ENCODE results near the gene CEP128. TPM values are rescaled to one million over a fixed set of nuclear protein-coding genes. Genes with fewer than 3 reads are reported as not detected.
"Not testable (repeated sequence)": the region's sequence is repeated elsewhere in the genome, so short reads cannot be mapped to it uniquely, and the experiment has no call there.

Gene CEP128
- total and polyA plus RNA-seq, 5 donors from 2014 or later, result 9.3 to 82.8 (median 10.8) TPM

DNA sequence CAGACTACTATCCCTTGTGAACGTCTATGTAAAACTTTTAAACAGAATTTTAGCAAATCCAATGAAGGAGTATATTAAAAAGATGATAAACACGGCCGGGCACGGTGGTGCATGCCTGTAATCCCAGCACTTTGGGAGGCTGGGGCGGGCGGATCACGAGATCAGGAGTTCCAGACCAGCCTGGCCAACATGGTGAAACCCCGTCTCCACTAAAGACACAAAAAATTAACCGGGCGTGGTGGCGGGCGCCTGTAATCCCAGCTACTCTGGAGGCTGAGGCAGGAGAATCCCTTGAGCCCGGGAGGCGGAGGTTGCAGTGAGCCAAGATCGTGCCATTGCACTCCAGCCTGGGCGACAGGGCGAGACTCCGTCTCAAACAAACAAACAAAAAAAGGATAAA lies 11.7 kb upstream of the CEP128 start:
- DNase-seq; H3K36me3 ChIP-seq (ENCODE audit: control insufficient read depth, insufficient read depth, low read length); H3K27me3 ChIP-seq (ENCODE audit: control insufficient read depth, insufficient read depth, low read length); H3K27me3 Mint-ChIP-seq; H3K27ac Mint-ChIP-seq; H3K9me3 ChIP-seq (ENCODE audit: control insufficient read depth in 2 of 2, low read length in 2 of 2); H3K9me3 Mint-ChIP-seq; H3K27ac ChIP-seq (ENCODE audit: insufficient read depth, low read length, poor library complexity, severe bottlenecking); ATAC-seq (ENCODE audit: low read depth in 2 of 2); H3K4me3 ChIP-seq (ENCODE audit: low read depth, low read length); H3K36me3 Mint-ChIP-seq: not testable (repeated sequence)
- Mint-ChIP-seq H3K4me1 (peaks cover 20 to 42% (median 28%) of the 10 kb centered on the region in 4 donors), H3K4me3 (peak overlapping the region in 1 of 4 donors; percentile 48)
- peaks cover 35% of the 10 kb centered on the region for H3K4me1 ChIP-seq (ENCODE audit: control insufficient read depth, insufficient read depth, low read length, poor library complexity, severe bottlenecking)

DNA sequence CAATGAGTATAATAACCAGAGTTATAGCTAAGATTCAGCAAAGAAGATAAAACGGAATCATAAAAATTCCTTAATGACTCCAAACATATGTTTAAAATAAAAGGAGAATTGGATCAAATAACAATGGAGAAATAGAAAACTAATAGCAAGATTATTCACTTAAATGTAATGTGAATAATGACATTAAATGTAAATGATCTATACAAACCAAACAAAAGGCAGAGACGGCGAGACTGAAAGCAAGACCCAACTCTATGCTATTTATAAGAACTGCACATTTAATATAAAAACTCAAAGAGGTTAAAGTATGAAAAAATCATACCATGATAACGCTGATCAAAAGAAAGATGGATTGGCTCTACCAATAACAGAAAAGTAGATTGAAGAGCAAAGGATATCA lies 10.0 kb upstream of the CEP128 start:
- Histone ChIP-seq H3K4me1 (ENCODE audit: control insufficient read depth, insufficient read depth, low read length, poor library complexity, severe bottlenecking) (peaks cover 20% of the 10 kb centered on the region), H3K9me3 (ENCODE audit: control insufficient read depth in 2 of 2, low read length in 2 of 2) (no peaks in the 10 kb centered on the region), H3K4me3 (ENCODE audit: low read depth, low read length) (no peak overlapping the region), H3K27me3 (ENCODE audit: control insufficient read depth, insufficient read depth, low read length) (peaks cover 3% of the 10 kb centered on the region), H3K27ac (ENCODE audit: insufficient read depth, low read length, poor library complexity, severe bottlenecking) (no peak overlapping the region), H3K36me3 (ENCODE audit: control insufficient read depth, insufficient read depth, low read length) (no peaks in the 10 kb centered on the region)
- H3K27me3 Mint-ChIP-seq, result no peaks in the 10 kb centered on the region
- H3K27ac Mint-ChIP-seq, result no peak overlapping the region
- DNase-seq, result no peak
- no peaks in the 10 kb centered on the region for H3K9me3 Mint-ChIP-seq
- no peaks in the 10 kb centered on the region for H3K36me3 Mint-ChIP-seq
- H3K4me1 Mint-ChIP-seq, result peaks cover 9 to 30% (median 15%) of the 10 kb centered on the region in 4 donors
- no peak for ATAC-seq (ENCODE audit: low read depth in 2 of 2)
- H3K4me3 Mint-ChIP-seq, result peak overlapping the region in 2 of 4 donors; percentile 14 to 54

DNA sequence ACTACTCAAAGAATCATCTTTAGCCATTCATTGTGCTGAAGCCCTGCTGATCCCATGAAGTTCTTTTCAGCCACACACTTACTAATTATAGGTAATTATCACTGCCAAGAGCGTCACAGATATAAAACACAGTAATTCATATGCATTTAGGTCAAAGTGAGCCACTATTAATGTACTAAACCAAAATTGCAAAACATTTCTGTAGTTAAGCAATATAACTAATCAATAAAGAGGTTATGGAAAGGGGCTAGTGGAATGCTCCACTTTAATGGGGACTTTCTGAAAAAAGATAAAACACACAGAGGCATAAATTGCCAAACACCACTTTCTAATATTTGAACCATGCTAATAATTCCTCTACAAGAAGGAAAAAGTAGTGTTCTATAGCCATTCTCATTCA lies 6.8 kb upstream of the CEP128 start:
- H3K4me3 Mint-ChIP-seq, result peak overlapping the region in 2 of 4 donors; percentile 9 to 74
- H3K9me3 Mint-ChIP-seq, result no peaks in the 10 kb centered on the region

DNA sequence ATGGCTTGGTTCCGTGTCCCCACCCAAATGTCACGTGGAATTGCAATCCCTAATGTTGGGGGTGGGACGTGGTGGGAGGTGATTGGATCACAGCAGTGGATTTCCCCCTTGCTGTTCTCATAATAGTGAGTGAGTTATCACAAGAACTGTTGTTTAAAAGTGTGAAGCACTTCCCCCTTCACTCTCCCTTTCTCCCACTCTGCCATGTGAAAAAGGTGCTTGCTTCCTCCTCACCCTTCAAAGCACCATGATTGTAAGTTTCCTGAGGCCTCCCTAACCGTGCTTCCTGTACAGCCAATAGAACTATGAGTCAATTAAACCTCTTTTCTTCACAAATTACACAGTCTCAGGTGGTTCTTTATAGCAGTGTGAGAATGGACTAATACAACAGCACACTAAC lies 5.3 kb upstream of the CEP128 start:
- no peaks in the 10 kb centered on the region for H3K9me3 ChIP-seq (ENCODE audit: control insufficient read depth in 2 of 2, low read length in 2 of 2)
- H3K36me3 ChIP-seq (ENCODE audit: control insufficient read depth, insufficient read depth, low read length), result no peaks in the 10 kb centered on the region
- peaks cover 12 to 24% (median 17%) of the 10 kb centered on the region in 4 donors for H3K4me1 Mint-ChIP-seq
- no peaks in the 10 kb centered on the region for H3K27me3 Mint-ChIP-seq
- no peaks in the 10 kb centered on the region for H3K9me3 Mint-ChIP-seq
- H3K27ac Mint-ChIP-seq, result no peak overlapping the region
- DNase-seq (no peak), ATAC-seq (ENCODE audit: low read depth in 2 of 2) (no peak)
- no peaks in the 10 kb centered on the region for H3K36me3 Mint-ChIP-seq
- no peak overlapping the region for H3K4me3 Mint-ChIP-seq
- peaks cover 3% of the 10 kb centered on the region for H3K27me3 ChIP-seq (ENCODE audit: control insufficient read depth, insufficient read depth, low read length)
- H3K4me3 ChIP-seq (ENCODE audit: low read depth, low read length), result no peak overlapping the region
- no peak overlapping the region for H3K27ac ChIP-seq (ENCODE audit: insufficient read depth, low read length, poor library complexity, severe bottlenecking)
- H3K4me1 ChIP-seq (ENCODE audit: control insufficient read depth, insufficient read depth, low read length, poor library complexity, severe bottlenecking), result peaks cover 6% of the 10 kb centered on the region

More for the DNA sequence above, 6.8 kb upstream of the CEP128 start:
- Histone ChIP-seq H3K27ac (ENCODE audit: insufficient read depth, low read length, poor library complexity, severe bottlenecking) (no peak overlapping the region), H3K9me3 (ENCODE audit: control insufficient read depth in 2 of 2, low read length in 2 of 2) (no peaks in the 10 kb centered on the region), H3K36me3 (ENCODE audit: control insufficient read depth, insufficient read depth, low read length) (no peaks in the 10 kb centered on the region), H3K27me3 (ENCODE audit: control insufficient read depth, insufficient read depth, low read length) (peaks cover 3% of the 10 kb centered on the region), H3K4me1 (ENCODE audit: control insufficient read depth, insufficient read depth, low read length, poor library complexity, severe bottlenecking) (no peaks in the 10 kb centered on the region), H3K4me3 (ENCODE audit: low read depth, low read length) (no peak overlapping the region)
- no peaks in the 10 kb centered on the region for H3K36me3 Mint-ChIP-seq
- DNase-seq, result no peak
- H3K4me1 Mint-ChIP-seq, result peaks cover 0 to 17% (median 6%) of the 10 kb centered on the region in 4 donors
- no peak for ATAC-seq (ENCODE audit: low read depth in 2 of 2)
- no peak overlapping the region for H3K27ac Mint-ChIP-seq
- no peaks in the 10 kb centered on the region for H3K27me3 Mint-ChIP-seq

DNA sequence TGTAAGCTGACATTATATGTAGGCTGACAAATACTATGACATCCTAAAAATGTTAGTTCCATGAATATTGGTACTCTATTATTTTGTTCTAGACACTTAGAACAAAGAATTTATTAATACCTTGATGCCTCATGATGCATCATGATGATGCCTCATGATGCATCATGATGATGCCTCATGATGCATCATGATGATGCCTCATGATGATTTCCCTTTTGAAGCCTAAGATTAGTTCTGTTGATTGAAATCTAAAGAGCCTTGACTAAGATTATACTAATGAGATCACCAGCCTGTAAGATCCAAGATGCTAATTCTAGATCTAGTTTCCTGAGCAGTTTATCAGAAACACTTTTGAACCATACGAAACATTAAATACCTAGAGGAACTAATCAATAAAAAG lies 4.6 kb upstream of the CEP128 start:
- Mint-ChIP-seq H3K4me1 (peaks cover 14 to 26% (median 20%) of the 10 kb centered on the region in 4 donors), H3K27ac (no peak overlapping the region), H3K9me3 (no peaks in the 10 kb centered on the region), H3K36me3 (no peaks in the 10 kb centered on the region), H3K27me3 (no peaks in the 10 kb centered on the region), H3K4me3 (peak overlapping the region in 1 of 4 donors; percentile 25)
- Histone ChIP-seq H3K4me3 (ENCODE audit: low read depth, low read length) (no peak overlapping the region), H3K27me3 (ENCODE audit: control insufficient read depth, insufficient read depth, low read length) (peaks cover 3% of the 10 kb centered on the region), H3K9me3 (ENCODE audit: control insufficient read depth in 2 of 2, low read length in 2 of 2) (no peaks in the 10 kb centered on the region), H3K4me1 (ENCODE audit: control insufficient read depth, insufficient read depth, low read length, poor library complexity, severe bottlenecking) (peaks cover 10% of the 10 kb centered on the region), H3K27ac (ENCODE audit: insufficient read depth, low read length, poor library complexity, severe bottlenecking) (no peak overlapping the region), H3K36me3 (ENCODE audit: control insufficient read depth, insufficient read depth, low read length) (no peaks in the 10 kb centered on the region)
- DNase-seq (no peak), ATAC-seq (ENCODE audit: low read depth in 2 of 2) (no peak)

DNA sequence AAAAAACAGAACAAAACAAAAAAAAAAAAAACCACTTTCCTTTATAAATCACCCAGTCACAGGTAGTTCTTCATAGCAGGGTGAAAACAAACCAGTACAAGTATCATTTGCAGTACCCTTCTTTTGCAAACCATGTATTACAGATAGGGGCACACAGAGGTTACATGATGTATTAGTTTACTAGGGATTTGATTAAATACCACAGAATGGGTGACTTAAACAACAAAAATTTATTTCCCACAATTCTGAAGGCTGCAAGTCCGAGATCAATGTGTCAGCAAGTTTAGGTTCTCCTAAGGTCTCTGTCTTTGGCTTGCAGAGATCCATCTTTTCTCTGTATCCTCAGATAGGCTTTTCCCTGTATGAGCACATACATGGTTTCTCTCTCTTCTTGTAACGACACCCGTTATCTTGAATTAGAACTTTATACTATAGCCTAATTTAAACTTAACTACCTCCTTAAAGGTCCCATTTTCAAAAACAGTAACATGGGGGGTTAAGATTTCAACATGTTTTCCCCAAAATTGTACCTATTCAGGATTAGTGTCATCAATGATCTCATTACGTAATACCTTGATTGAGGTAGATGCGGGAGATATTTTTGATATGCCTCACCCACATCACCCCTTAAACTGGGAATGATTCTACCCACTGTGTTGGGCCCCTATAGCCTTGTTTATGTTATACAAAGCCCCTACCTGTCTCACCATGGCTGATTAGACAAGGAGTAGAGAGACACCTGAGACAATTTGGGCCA lies 3.5 kb upstream of the CEP128 start:
- Histone ChIP-seq H3K27me3 (ENCODE audit: control insufficient read depth, insufficient read depth, low read length) (peaks cover 3% of the 10 kb centered on the region), H3K4me1 (ENCODE audit: control insufficient read depth, insufficient read depth, low read length, poor library complexity, severe bottlenecking) (peaks cover 21% of the 10 kb centered on the region), H3K4me3 (ENCODE audit: low read depth, low read length) (no peak overlapping the region), H3K36me3 (ENCODE audit: control insufficient read depth, insufficient read depth, low read length) (no peaks in the 10 kb centered on the region), H3K9me3 (ENCODE audit: control insufficient read depth in 2 of 2, low read length in 2 of 2) (no peaks in the 10 kb centered on the region), H3K27ac (ENCODE audit: insufficient read depth, low read length, poor library complexity, severe bottlenecking) (no peak overlapping the region)
- Mint-ChIP-seq H3K9me3 (no peaks in the 10 kb centered on the region), H3K36me3 (no peaks in the 10 kb centered on the region), H3K4me1 (peaks cover 19 to 29% (median 26%) of the 10 kb centered on the region in 4 donors), H3K4me3 (peak overlapping the region in 1 of 4 donors; percentile 29), H3K27me3 (no peaks in the 10 kb centered on the region), H3K27ac (no peak overlapping the region)
- no peak for DNase-seq
- ATAC-seq (ENCODE audit: low read depth in 2 of 2), result no peak

DNA sequence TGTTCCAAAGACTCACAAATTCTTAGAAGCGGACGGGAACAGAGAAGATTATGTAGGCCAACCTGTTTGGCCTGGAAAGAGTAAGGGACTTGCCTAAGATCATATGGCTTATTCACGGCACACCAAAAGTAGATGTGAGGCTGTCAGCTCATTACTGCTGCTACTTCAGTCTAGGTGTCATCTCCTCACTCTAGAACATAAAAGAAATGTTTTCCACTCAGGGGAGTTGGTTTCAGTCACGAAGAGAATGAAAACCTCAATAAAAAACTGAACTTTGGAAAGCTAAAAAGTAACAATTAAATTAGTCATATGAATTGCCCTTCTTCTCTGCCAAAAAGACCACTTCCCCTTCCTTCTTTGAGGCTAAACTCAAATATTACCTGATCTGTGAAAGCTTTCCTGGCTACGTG lies 658 bp upstream of the CEP128 start:
- Histone ChIP-seq H3K9me3 (ENCODE audit: control insufficient read depth in 2 of 2, low read length in 2 of 2) (no peaks in the 10 kb centered on the region), H3K4me1 (ENCODE audit: control insufficient read depth, insufficient read depth, low read length, poor library complexity, severe bottlenecking) (peaks cover 30% of the 10 kb centered on the region), H3K27me3 (ENCODE audit: control insufficient read depth, insufficient read depth, low read length) (no peaks in the 10 kb centered on the region), H3K27ac (ENCODE audit: insufficient read depth, low read length, poor library complexity, severe bottlenecking) (peak overlapping the region; percentile 76), H3K36me3 (ENCODE audit: control insufficient read depth, insufficient read depth, low read length) (no peaks in the 10 kb centered on the region), H3K4me3 (ENCODE audit: low read depth, low read length) (peak overlapping the region; percentile 86)
- no peaks in the 10 kb centered on the region for H3K36me3 Mint-ChIP-seq
- H3K9me3 Mint-ChIP-seq, result no peaks in the 10 kb centered on the region
- peaks cover 22 to 34% (median 28%) of the 10 kb centered on the region in 4 donors for H3K4me1 Mint-ChIP-seq
- no peaks in the 10 kb centered on the region for H3K27me3 Mint-ChIP-seq
- ATAC-seq (ENCODE audit: low read depth in 2 of 2) (no peak), DNase-seq (peak in 2 of 3 donors; percentile 13 to 49)
- peak overlapping the region; percentile 91 to 94 (median 93) for H3K27ac Mint-ChIP-seq
- H3K4me3 Mint-ChIP-seq, result peak overlapping the region; percentile 89 to 96 (median 92)

DNA sequence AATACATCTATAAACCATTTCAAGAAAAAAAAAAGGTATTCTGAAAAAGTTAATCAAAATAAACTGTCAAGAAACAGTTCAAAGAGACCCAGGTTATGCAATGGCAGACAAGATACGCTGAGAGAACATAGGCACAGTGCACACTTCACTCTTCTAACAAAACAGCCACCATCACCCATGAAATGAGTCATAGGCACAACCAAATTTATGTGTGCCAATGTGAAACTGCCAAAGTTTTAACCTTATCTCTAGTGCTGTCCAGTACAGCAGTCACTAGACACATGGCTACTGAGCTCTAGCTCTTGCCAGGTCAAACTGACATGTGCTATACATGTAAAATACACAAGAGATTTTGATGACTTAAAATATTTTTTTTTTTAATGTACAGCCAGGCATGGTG lies 1.4 kb downstream of the CEP128 start:
- peak overlapping the region; percentile 58 for H3K27ac ChIP-seq (ENCODE audit: insufficient read depth, low read length, poor library complexity, severe bottlenecking)
- peak overlapping the region in 2 of 3 donors; percentile 81 to 86 for H3K27ac Mint-ChIP-seq
- peak; percentile 24 to 35 for ATAC-seq (ENCODE audit: low read depth in 2 of 2)
- H3K4me3 Mint-ChIP-seq, result peak overlapping the region; percentile 52 to 96 (median 80)
- peaks cover 22 to 44% (median 33%) of the 10 kb centered on the region in 4 donors for H3K4me1 Mint-ChIP-seq
- peak overlapping the region; percentile 86 for H3K4me3 ChIP-seq (ENCODE audit: low read depth, low read length)
- peaks cover 9% of the 10 kb centered on the region for H3K36me3 Mint-ChIP-seq
- no peaks in the 10 kb centered on the region for H3K9me3 ChIP-seq (ENCODE audit: control insufficient read depth in 2 of 2, low read length in 2 of 2)
- no peaks in the 10 kb centered on the region for H3K27me3 ChIP-seq (ENCODE audit: control insufficient read depth, insufficient read depth, low read length)
- no peaks in the 10 kb centered on the region for H3K9me3 Mint-ChIP-seq
- DNase-seq, result peak in 2 of 3 donors; percentile 42 to 76
- no peaks in the 10 kb centered on the region for H3K36me3 ChIP-seq (ENCODE audit: control insufficient read depth, insufficient read depth, low read length)
- peaks cover 30% of the 10 kb centered on the region for H3K4me1 ChIP-seq (ENCODE audit: control insufficient read depth, insufficient read depth, low read length, poor library complexity, severe bottlenecking)
- H3K27me3 Mint-ChIP-seq, result no peaks in the 10 kb centered on the region

All from CD4-positive, CD25-positive, alpha-beta regulatory T cell (primary cell).